Activated naive CD4-positive, alpha-beta T cell treated with anti-CD3 and anti-CD28 coated beads, Interleukin-2, amount 50 U/mL, for 24 hours (primary cell): ENCODE data around the gene MTA1.

Experiments used
- H3K27ac Mint-ChIP-seq: one replicate; pipeline ENCODE4 v1.8.0; 2021; ENCODE audit warnings: mild to moderate bottlenecking, mixed read lengths
- H3K27me3 Mint-ChIP-seq: one replicate; pipeline ENCODE4 v1.8.0; 2021; ENCODE audit warnings: mixed read lengths
- H3K36me3 Mint-ChIP-seq: one replicate; pipeline ENCODE4 v1.8.0; 2021; ENCODE audit warnings: mixed read lengths
- H3K4me1 Mint-ChIP-seq: one replicate; pipeline ENCODE4 v1.8.0; 2021; ENCODE audit warnings: mixed read lengths
- H3K4me3 Mint-ChIP-seq: one replicate; pipeline ENCODE4 v1.8.0; 2021; ENCODE audit warnings: mild to moderate bottlenecking, mixed read lengths
- H3K9me3 Mint-ChIP-seq: one replicate; pipeline ENCODE4 v1.8.0; 2021; ENCODE audit warnings: mixed read lengths

MTA1 gene

GRCh38 chr14:105419195-105420091, at the start of gene MTA1:
TSS of gene MTA1 (plus strand) at chr14:105419827. CDS start at chr14:105420036, 209 bp downstream.
- Mint-ChIP-seq H3K4me1 (peaks cover 28% of the 10 kb centered on the region), H3K27me3 (no peaks in the 10 kb centered on the region), H3K4me3 (peak within 1 kb of the TSS; percentile 91), H3K27ac (peak within 1 kb of the TSS; percentile 92), H3K36me3 (no peaks in the 10 kb centered on the region), H3K9me3 (no peaks in the 10 kb centered on the region)

- H3K9me3 Mint-ChIP-seq, result no peaks in the 10 kb centered on the region
- peaks cover 3% of the 10 kb centered on the region for H3K36me3 Mint-ChIP-seq
- H3K4me1 Mint-ChIP-seq, result peaks cover 16% of the 10 kb centered on the region
- H3K27me3 Mint-ChIP-seq, result no peaks in the 10 kb centered on the region
- H3K4me3 Mint-ChIP-seq, result no peak overlapping the region
- H3K27ac Mint-ChIP-seq, result no peak overlapping the region
These were observed 45.2 kb upstream of the MTA1 start for GRCh38 chr14:105374389-105374788.

- no peaks in the 10 kb centered on the region for H3K27me3 Mint-ChIP-seq
- no peak overlapping the region for H3K27ac Mint-ChIP-seq
- H3K36me3 Mint-ChIP-seq, result peaks cover 3% of the 10 kb centered on the region
- H3K9me3 Mint-ChIP-seq, result no peaks in the 10 kb centered on the region
- peaks cover 16% of the 10 kb centered on the region for H3K4me1 Mint-ChIP-seq
- no peak overlapping the region for H3K4me3 Mint-ChIP-seq
These were observed 44.0 kb upstream of the MTA1 start for GRCh38 chr14:105375635-105376057.

GRCh38 chr14:105376521-105377440, 42.8 kb upstream of the MTA1 start:
- Mint-ChIP-seq H3K9me3 (no peaks in the 10 kb centered on the region), H3K27me3 (no peaks in the 10 kb centered on the region), H3K4me3 (no peak overlapping the region), H3K36me3 (no peaks in the 10 kb centered on the region), H3K27ac (no peak overlapping the region), H3K4me1 (peaks cover 9% of the 10 kb centered on the region)

- Mint-ChIP-seq H3K9me3 (no peaks in the 10 kb centered on the region), H3K4me3 (no peak overlapping the region), H3K27me3 (no peaks in the 10 kb centered on the region), H3K4me1 (peaks cover 9% of the 10 kb centered on the region), H3K36me3 (no peaks in the 10 kb centered on the region), H3K27ac (no peak overlapping the region)
These were observed 42.0 kb upstream of the MTA1 start for GRCh38 chr14:105377555-105378182.

GRCh38 chr14:105378199-105378598, 41.4 kb upstream of the MTA1 start:
- Mint-ChIP-seq H3K36me3 (no peaks in the 10 kb centered on the region), H3K4me3 (no peak overlapping the region), H3K4me1 (peaks cover 9% of the 10 kb centered on the region), H3K27me3 (no peaks in the 10 kb centered on the region), H3K27ac (no peak overlapping the region), H3K9me3 (no peaks in the 10 kb centered on the region)

GRCh38 chr14:105378873-105379685, 40.5 kb upstream of the MTA1 start:
- no peaks in the 10 kb centered on the region for H3K27me3 Mint-ChIP-seq
- no peak overlapping the region for H3K4me3 Mint-ChIP-seq
- no peaks in the 10 kb centered on the region for H3K36me3 Mint-ChIP-seq
- no peak overlapping the region for H3K27ac Mint-ChIP-seq
- H3K9me3 Mint-ChIP-seq, result no peaks in the 10 kb centered on the region
- peaks cover 9% of the 10 kb centered on the region for H3K4me1 Mint-ChIP-seq

- Mint-ChIP-seq H3K27ac (no peak overlapping the region), H3K36me3 (no peaks in the 10 kb centered on the region), H3K9me3 (no peaks in the 10 kb centered on the region), H3K4me3 (no peak overlapping the region), H3K4me1 (peaks cover 9% of the 10 kb centered on the region), H3K27me3 (no peaks in the 10 kb centered on the region)
These were observed 39.7 kb upstream of the MTA1 start for GRCh38 chr14:105379946-105380345.

GRCh38 chr14:105380756-105381155, 38.9 kb upstream of the MTA1 start:
- Mint-ChIP-seq H3K27me3 (no peaks in the 10 kb centered on the region), H3K4me1 (peaks cover 5% of the 10 kb centered on the region), H3K4me3 (no peak overlapping the region), H3K27ac (no peak overlapping the region), H3K9me3 (no peaks in the 10 kb centered on the region), H3K36me3 (no peaks in the 10 kb centered on the region)

GRCh38 chr14:105381446-105382342, 37.9 kb upstream of the MTA1 start:
- no peak overlapping the region for H3K4me3 Mint-ChIP-seq
- H3K27ac Mint-ChIP-seq, result no peak overlapping the region
- no peaks in the 10 kb centered on the region for H3K36me3 Mint-ChIP-seq
- H3K27me3 Mint-ChIP-seq, result no peaks in the 10 kb centered on the region
- no peaks in the 10 kb centered on the region for H3K9me3 Mint-ChIP-seq
- H3K4me1 Mint-ChIP-seq, result no peaks in the 10 kb centered on the region

- Mint-ChIP-seq H3K9me3 (no peaks in the 10 kb centered on the region), H3K4me1 (no peaks in the 10 kb centered on the region), H3K27me3 (no peaks in the 10 kb centered on the region), H3K4me3 (no peak overlapping the region), H3K36me3 (no peaks in the 10 kb centered on the region), H3K27ac (no peak overlapping the region)
These were observed 37.1 kb upstream of the MTA1 start for GRCh38 chr14:105382343-105383082.

- H3K4me1 Mint-ChIP-seq, result no peaks in the 10 kb centered on the region
- no peak overlapping the region for H3K4me3 Mint-ChIP-seq
- no peaks in the 10 kb centered on the region for H3K9me3 Mint-ChIP-seq
- no peaks in the 10 kb centered on the region for H3K36me3 Mint-ChIP-seq
- H3K27ac Mint-ChIP-seq, result no peak overlapping the region
- H3K27me3 Mint-ChIP-seq, result no peaks in the 10 kb centered on the region
These were observed 36.4 kb upstream of the MTA1 start for GRCh38 chr14:105383083-105383730.

- Mint-ChIP-seq H3K4me3 (no peak overlapping the region), H3K36me3 (no peaks in the 10 kb centered on the region), H3K27ac (no peak overlapping the region), H3K9me3 (no peaks in the 10 kb centered on the region), H3K27me3 (no peaks in the 10 kb centered on the region), H3K4me1 (no peaks in the 10 kb centered on the region)
These were observed 35.5 kb upstream of the MTA1 start for GRCh38 chr14:105384041-105384557.
